WTC11 (cell line): ENCODE results near the gene CAMTA1. TPM values are rescaled to one million over a fixed set of nuclear protein-coding genes. Genes with fewer than 3 reads are reported as not detected.

Experiments used
- ATAC-seq: fragments of 200-7000 bp; cut with Tn5 transposase; 2 replicates; pipeline ENCODE4 v1.10.0; 2021; ENCODE audit warnings: mild to moderate bottlenecking, moderate library complexity
- CTCF ChIA-PET: fragments of 300-600 bp; sonication (Branson Sonifier 250); formaldehyde crosslinking; loops from one replicate; lab custom pipeline; 2021; ENCODE audit warnings: antibody characterized with exemption; lab: Charles Lee
- POLR2A ChIA-PET: fragments of 350-600 bp; sonication (Branson Sonifier 250); formaldehyde crosslinking; loops from one replicate; lab custom pipeline; 2021; ENCODE audit warnings: antibody characterized with exemption; lab: Charles Lee
- DNase-seq: peaks from one replicate; pipeline ENCODE4 v3.0.0; 2021; ENCODE audit warnings: low spot score
- H3K27ac Mint-ChIP-seq: 2 replicates; pipeline ENCODE4 v1.8.0; 2021; ENCODE audit warnings: mixed read lengths
- H3K27me3 Mint-ChIP-seq: 2 replicates; pipeline ENCODE4 v1.8.0; 2021; ENCODE audit warnings: low read depth, mild to moderate bottlenecking, moderate library complexity, mixed read lengths
- H3K36me3 Mint-ChIP-seq: 2 replicates; pipeline ENCODE4 v1.8.0; 2021; ENCODE audit warnings: mixed read lengths
- H3K4me1 Mint-ChIP-seq: 2 replicates; pipeline ENCODE4 v1.8.0; 2022; ENCODE audit warnings: mixed read lengths
- H3K4me3 Mint-ChIP-seq: 2 replicates; pipeline ENCODE4 v1.8.0; 2021; ENCODE audit warnings: mild to moderate bottlenecking, moderate library complexity, mixed read lengths
- H3K9me3 Mint-ChIP-seq: 2 replicates; pipeline ENCODE4 v1.8.0; 2021; ENCODE audit warnings: mixed read lengths
- ARID4B ChIP-seq: sonication (generic); formaldehyde crosslinking; IDR thresholded peaks from 2 replicates; pipeline ENCODE4 v1.8.0; 2023; ENCODE audit warnings: missing genetic modification reagents, mild to moderate bottlenecking, borderline replicate concordance
- ATF3 ChIP-seq: sonication (generic); formaldehyde crosslinking; conservative IDR thresholded peaks from 2 replicates; pipeline ENCODE4 v1.8.1; 2022; ENCODE audit warnings: mild to moderate bottlenecking, missing genetic modification reagents
- ATF6 ChIP-seq: sonication (generic); formaldehyde crosslinking; IDR thresholded peaks from 2 replicates; pipeline ENCODE4 v1.8.1; 2023; ENCODE audit warnings: mild to moderate bottlenecking, missing genetic modification reagents
- CDX4 ChIP-seq: fragments of 250-450 bp; sonication (Bioruptor Pico); IDR thresholded peaks from 2 replicates; pipeline ENCODE4 v1.9.0; 2021; ENCODE audit warnings: moderate library complexity, mild to moderate bottlenecking, inconsistent platforms, borderline replicate concordance
- CREB1 ChIP-seq: sonication (generic); formaldehyde crosslinking; IDR thresholded peaks from 2 replicates; pipeline ENCODE4 v1.8.0; 2023; ENCODE audit warnings: mild to moderate bottlenecking, missing genetic modification reagents
- ESRRA ChIP-seq: sonication (generic); formaldehyde crosslinking; IDR thresholded peaks from 2 replicates; pipeline ENCODE4 v1.8.1; 2022; ENCODE audit warnings: mild to moderate bottlenecking, missing genetic modification reagents, borderline replicate concordance
- FOXP1 ChIP-seq: sonication (generic); formaldehyde crosslinking; IDR thresholded peaks from 2 replicates; pipeline ENCODE4 v1.8.0; 2022; ENCODE audit warnings: missing genetic modification reagents, mild to moderate bottlenecking, moderate library complexity, borderline replicate concordance
- GRHL2 ChIP-seq: fragments of 250-450 bp; sonication (Bioruptor Pico); IDR thresholded peaks from 2 replicates; pipeline ENCODE4 v1.8.0; 2022; ENCODE audit warnings: mild to moderate bottlenecking, moderate library complexity; ENCODE audit not compliant: insufficient replicate concordance, severe bottlenecking
- IRF1 ChIP-seq: sonication (generic); formaldehyde crosslinking; IDR thresholded peaks from 2 replicates; pipeline ENCODE4 v1.8.0; 2023; ENCODE audit warnings: missing genetic modification reagents
- JUN ChIP-seq: sonication (generic); formaldehyde crosslinking; IDR thresholded peaks from 2 replicates; pipeline ENCODE4 v1.8.0; 2023; ENCODE audit warnings: mild to moderate bottlenecking, missing genetic modification reagents
- STAT6 ChIP-seq: sonication (generic); formaldehyde crosslinking; conservative IDR thresholded peaks from 2 replicates; pipeline ENCODE4 v1.8.1; 2023; ENCODE audit warnings: mild to moderate bottlenecking, low read depth, missing genetic modification reagents, moderate library complexity
- TCF7 ChIP-seq: sonication (generic); formaldehyde crosslinking; IDR thresholded peaks from 2 replicates; pipeline ENCODE4 v1.8.0; 2022; ENCODE audit warnings: mild to moderate bottlenecking, low read depth, missing genetic modification reagents, moderate library complexity
- TEAD4 ChIP-seq: sonication (generic); formaldehyde crosslinking; IDR thresholded peaks from 2 replicates; pipeline ENCODE4 v1.8.0; 2022; ENCODE audit warnings: mild to moderate bottlenecking, missing genetic modification reagents
- TP53 ChIP-seq: sonication (generic); formaldehyde crosslinking; IDR thresholded peaks from 2 replicates; pipeline ENCODE4 v1.8.1; 2023; ENCODE audit warnings: mild to moderate bottlenecking, missing genetic modification reagents
- ZNF121 ChIP-seq: sonication (generic); formaldehyde crosslinking; IDR thresholded peaks from 2 replicates; pipeline ENCODE4 v1.8.0; 2023; ENCODE audit warnings: missing genetic modification reagents
- ZNF512 ChIP-seq: sonication (generic); formaldehyde crosslinking; IDR thresholded peaks from 2 replicates; pipeline ENCODE4 v1.8.1; 2022; ENCODE audit warnings: missing genetic modification reagents, borderline replicate concordance
- ZNF532 ChIP-seq: fragments of 250-450 bp; sonication (Bioruptor Pico); IDR thresholded peaks from 2 replicates; pipeline ENCODE4 v1.9.0; 2021; ENCODE audit warnings: mild to moderate bottlenecking, borderline replicate concordance
- ZSCAN18 ChIP-seq: fragments of 250-450 bp; sonication (Bioruptor Pico); IDR thresholded peaks from 2 replicates; pipeline ENCODE4 v2.1.2; 2022; ENCODE audit warnings: mild to moderate bottlenecking, moderate library complexity
- total RNA-seq: library from RNA; stranded (reverse); gene quantifications from 3 replicates; pipeline ENCODE4 v1.2.3, GENCODE V29; 2021

Gene CAMTA1
- total RNA-seq, 1 experiment from 2014 or later = 86.4 TPM

- ATAC-seq (peak; percentile 11; the same call in 1 of the 2 replicates), DNase-seq (peak; percentile 31)
- no peak for TF ChIP-seq ZNF532 (CRISPR knock-in tag)
- no peak for TF ChIP-seq IRF1 (CRISPR knock-in tag)
- TF ChIP-seq TEAD4 (CRISPR knock-in tag) = no peak
- TF ChIP-seq FOXP1 (CRISPR knock-in tag) = no peak
- no peak for TF ChIP-seq ZNF121
- no peak for TF ChIP-seq ATF3 (CRISPR knock-in tag)
- no peak for TF ChIP-seq ARID4B (CRISPR knock-in tag)
- TF ChIP-seq JUN (CRISPR knock-in tag) = no peak
- no peak for TF ChIP-seq CREB1 (CRISPR knock-in tag)
- no peak for TF ChIP-seq ZSCAN18
- no peak for TF ChIP-seq STAT6 (CRISPR knock-in tag)
- no peak for TF ChIP-seq ZNF512
- no peak for TF ChIP-seq ESRRA
- TF ChIP-seq GRHL2 (CRISPR knock-in tag) = no peak
- no peak for TF ChIP-seq ATF6 (CRISPR knock-in tag)
- TF ChIP-seq TP53 (CRISPR knock-in tag) = no peak
- no peak for TF ChIP-seq TCF7 (CRISPR knock-in tag)
- TF ChIP-seq CDX4 = no peak
These were observed 391.8 kb downstream of the CAMTA1 start for GRCh38 chr1:7177021-7177420.

More at GRCh38 chr1:7177021-7177420, 391.8 kb downstream of the CAMTA1 start:
- H3K36me3 Mint-ChIP-seq = peaks cover 7% of the 10 kb centered on the region
- no peak overlapping the region for H3K4me3 Mint-ChIP-seq
- CTCF ChIA-PET = no interaction called here
- H3K9me3 Mint-ChIP-seq = peaks cover 25% of the 10 kb centered on the region
- peaks cover 14% of the 10 kb centered on the region for H3K4me1 Mint-ChIP-seq
- POLR2A ChIA-PET = no interaction called here
- H3K27me3 Mint-ChIP-seq = no peaks in the 10 kb centered on the region
- H3K27ac Mint-ChIP-seq = no peak overlapping the region
